ENCODE measurements around the gene ACAA1.
A peak's percentile ranks its signal among the peaks of the same experiment; 100 is the strongest.

ACAA1 gene

DNA sequence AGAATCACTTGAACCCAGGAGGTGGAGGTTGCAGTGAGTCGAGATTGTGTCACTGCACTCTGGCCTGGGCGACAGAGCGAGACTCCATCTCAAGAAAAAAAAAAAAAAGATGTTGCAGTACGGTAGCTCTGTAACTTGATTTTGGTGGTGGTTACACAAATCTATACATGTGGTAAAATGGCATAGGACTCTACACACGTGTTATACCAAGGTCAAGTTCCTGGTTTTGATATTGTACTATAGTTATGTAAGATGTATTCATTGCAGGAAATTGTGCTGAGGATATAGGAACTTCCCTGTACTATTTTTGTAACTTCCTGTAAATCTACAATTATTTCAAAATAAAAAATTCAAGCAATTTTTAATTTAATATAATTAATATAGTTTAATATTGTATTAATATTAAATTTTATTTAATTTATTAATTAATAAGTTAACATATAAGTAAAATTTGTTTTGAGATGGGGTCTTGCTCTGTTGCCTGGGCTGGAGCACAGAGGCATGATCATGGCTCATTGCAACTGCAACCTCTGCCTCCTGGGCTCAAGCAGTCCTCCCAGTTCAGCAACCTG, 11.5 kb upstream of the ACAA1 start:
- peaks cover 5% of the 10 kb centered on the region for H3K27me3 Mint-ChIP-seq
- no peak for DNase-seq
- H3K36me3 Mint-ChIP-seq: peaks cover 3% of the 10 kb centered on the region
- peak overlapping the region; percentile 43 for H3K27ac Mint-ChIP-seq
- H3K9me3 Mint-ChIP-seq: peaks cover 20% of the 10 kb centered on the region
- CTCF ChIA-PET: interaction anchor here (0.6 to 1.7 kb wide), 2 partner anchors 17 to 145 kb away, joined by 3 to 6 read pairs; partner anchors contain the start of gene OXSR1
- peaks cover 31% of the 10 kb centered on the region for H3K4me1 Mint-ChIP-seq
- no peak overlapping the region for H3K4me3 Mint-ChIP-seq

DNA sequence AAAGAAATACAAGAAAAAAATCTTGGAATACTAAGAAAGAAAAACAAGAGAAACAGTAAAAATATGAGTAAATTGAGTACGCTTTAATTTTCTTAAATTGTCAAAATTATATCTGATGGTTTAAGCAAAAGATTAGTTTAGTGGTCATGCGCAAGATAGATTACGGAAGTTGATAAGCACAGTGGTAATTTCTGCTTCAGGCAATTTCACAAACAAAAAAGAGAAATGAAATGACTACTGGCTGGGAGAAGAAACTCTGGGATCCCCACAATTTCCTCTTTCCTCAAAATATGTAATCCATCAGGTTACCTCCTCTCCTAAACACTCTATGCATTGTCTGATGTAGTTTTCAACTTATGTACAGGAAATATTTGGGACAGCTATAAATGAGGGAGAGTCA, 10.5 kb upstream of the ACAA1 start:
- H3K27me3 Mint-ChIP-seq: peaks cover 5% of the 10 kb centered on the region
- peaks cover 27% of the 10 kb centered on the region for H3K4me1 Mint-ChIP-seq
- no peak overlapping the region for H3K4me3 Mint-ChIP-seq
- H3K36me3 Mint-ChIP-seq: peaks cover 3% of the 10 kb centered on the region
- peaks cover 20% of the 10 kb centered on the region for H3K9me3 Mint-ChIP-seq
- H3K27ac Mint-ChIP-seq: no peak overlapping the region
- DNase-seq: no peak
- CTCF ChIA-PET: no interaction called here

DNA sequence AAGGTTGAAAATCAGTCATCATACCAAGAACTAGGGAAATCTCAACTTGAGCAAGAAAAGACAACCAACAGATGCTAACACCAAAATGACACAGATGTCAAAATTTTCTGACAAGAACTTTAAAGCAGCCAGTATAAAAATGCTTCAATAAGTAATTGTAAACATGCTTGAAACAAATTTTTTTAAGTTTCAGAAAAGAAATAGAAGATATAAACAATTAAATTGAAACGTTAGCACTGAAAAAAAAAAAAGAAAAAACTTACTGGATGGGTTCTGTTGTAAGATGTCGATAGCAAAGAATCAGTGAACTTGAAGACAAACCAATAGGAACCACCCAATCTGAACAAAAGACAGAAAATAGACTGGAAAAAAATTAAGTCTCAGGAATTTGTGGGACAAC, 9.6 kb upstream of the ACAA1 start:
- Mint-ChIP-seq H3K27ac (no peak overlapping the region), H3K36me3 (peaks cover 13% of the 10 kb centered on the region), H3K4me3 (no peak overlapping the region), H3K27me3 (peaks cover 5% of the 10 kb centered on the region), H3K4me1 (peaks cover 27% of the 10 kb centered on the region), H3K9me3 (peaks cover 20% of the 10 kb centered on the region)
- CTCF ChIA-PET: no interaction called here
- DNase-seq: no peak

DNA sequence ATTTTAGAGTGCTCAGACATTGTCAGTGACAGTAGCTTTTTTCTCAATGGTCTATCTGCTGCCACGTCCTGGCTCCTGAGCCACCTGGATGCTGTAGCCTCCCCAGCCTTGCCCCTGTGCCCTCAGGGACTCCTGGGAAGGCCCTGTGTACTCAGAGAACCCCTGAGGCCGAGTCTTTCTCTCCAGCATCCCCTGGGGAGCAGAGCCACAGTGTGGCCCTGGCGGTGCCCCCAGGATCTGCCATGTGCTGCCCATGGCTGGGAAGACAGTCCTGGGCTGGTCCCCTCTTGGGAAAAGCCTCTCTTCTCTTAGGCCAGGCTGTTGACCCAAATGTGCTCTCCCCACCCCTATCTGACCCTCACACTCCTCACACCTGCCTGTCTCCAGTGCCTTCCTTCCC, 6.6 kb upstream of the ACAA1 start:
- Mint-ChIP-seq H3K9me3 (peaks cover 18% of the 10 kb centered on the region), H3K4me3 (no peak overlapping the region), H3K4me1 (peaks cover 34% of the 10 kb centered on the region), H3K36me3 (peaks cover 29% of the 10 kb centered on the region), H3K27me3 (peaks cover 5% of the 10 kb centered on the region), H3K27ac (no peak overlapping the region)
- CTCF ChIA-PET: no interaction called here
- DNase-seq: no peak

GRCh38 chr3:38142959-38143358, 6.0 kb upstream of the ACAA1 start:
- DNase-seq: no peak
- Mint-ChIP-seq H3K4me3 (no peak overlapping the region), H3K4me1 (peaks cover 39% of the 10 kb centered on the region), H3K36me3 (peaks cover 29% of the 10 kb centered on the region), H3K9me3 (peaks cover 18% of the 10 kb centered on the region), H3K27ac (no peak overlapping the region), H3K27me3 (peaks cover 5% of the 10 kb centered on the region)
- CTCF ChIA-PET: interaction anchor here (1.0 to 1.2 kb wide), 2 partner anchors 22 to 203 kb away, joined by 3 read pairs; partner anchors contain the start of genes OXSR1 and XYLB

- H3K4me3 Mint-ChIP-seq: no peak overlapping the region
- CTCF ChIA-PET: interaction anchor here (0.6 to 1.5 kb wide), 2 partner anchors 14 to 21 kb away, joined by 3 to 9 read pairs; no protein-coding TSS in a partner anchor
- H3K27ac Mint-ChIP-seq: peak overlapping the region; percentile 16
- H3K9me3 Mint-ChIP-seq: peaks cover 11% of the 10 kb centered on the region
- no peak for DNase-seq
- peaks cover 44% of the 10 kb centered on the region for H3K4me1 Mint-ChIP-seq
- peaks cover 29% of the 10 kb centered on the region for H3K36me3 Mint-ChIP-seq
- H3K27me3 Mint-ChIP-seq: peaks cover 5% of the 10 kb centered on the region
These were observed 5.0 kb upstream of the ACAA1 start for GRCh38 chr3:38141952-38142273.

DNA sequence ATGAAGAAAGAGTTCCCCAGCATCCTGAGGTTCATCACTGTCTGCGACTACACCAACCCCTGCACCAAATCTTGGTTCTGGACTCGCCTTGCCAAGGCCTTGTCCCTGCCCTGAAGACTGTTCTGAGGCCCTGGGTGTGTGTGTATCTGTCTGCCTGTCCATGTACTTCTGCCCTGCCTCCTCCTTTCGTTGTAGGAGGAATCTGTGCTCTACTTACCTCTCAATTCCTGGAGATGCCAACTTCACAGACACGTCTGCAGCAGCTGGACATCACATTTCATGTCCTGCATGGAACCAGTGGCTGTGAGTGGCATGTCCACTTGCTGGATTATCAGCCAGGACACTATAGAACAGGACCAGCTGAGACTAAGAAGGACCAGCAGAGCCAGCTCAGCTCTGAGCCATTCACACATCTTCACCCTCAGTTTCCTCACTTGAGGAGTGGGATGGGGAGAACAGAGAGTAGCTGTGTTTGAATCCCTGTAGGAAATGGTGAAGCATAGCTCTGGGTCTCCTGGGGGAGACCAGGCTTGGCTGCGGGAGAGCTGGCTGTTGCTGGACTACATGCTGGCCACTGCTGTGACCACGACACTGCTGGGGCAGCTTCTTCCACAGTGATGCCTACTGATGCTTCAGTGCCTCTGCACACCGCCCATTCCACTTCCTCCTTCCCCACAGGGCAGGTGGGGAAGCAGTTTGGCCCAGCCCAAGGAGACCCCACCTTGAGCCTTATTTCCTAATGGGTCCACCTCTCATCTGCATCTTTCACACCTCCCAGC, 4.4 kb upstream of the ACAA1 start:
- H3K4me3 Mint-ChIP-seq: no peak overlapping the region
- peaks cover 44% of the 10 kb centered on the region for H3K4me1 Mint-ChIP-seq
- peaks cover 28% of the 10 kb centered on the region for H3K36me3 Mint-ChIP-seq

GRCh38 chr3:38140326-38141172, 3.6 kb upstream of the ACAA1 start:
- CTCF ChIA-PET: interaction anchor here (1.0 to 1.5 kb wide), 4 partner anchors 9 to 340 kb away, joined by 3 to 9 read pairs (median 4); partner anchors contain the start of gene OXSR1
- Mint-ChIP-seq H3K4me3 (peak overlapping the region; percentile 90), H3K27ac (no peak overlapping the region), H3K27me3 (peaks cover 5% of the 10 kb centered on the region), H3K36me3 (peaks cover 31% of the 10 kb centered on the region), H3K9me3 (peaks cover under 1% of the 10 kb centered on the region), H3K4me1 (peaks cover 51% of the 10 kb centered on the region)
- no peak for DNase-seq

More for the DNA sequence above, 4.4 kb upstream of the ACAA1 start:
- Mint-ChIP-seq H3K27me3 (peaks cover 5% of the 10 kb centered on the region), H3K9me3 (peaks cover 7% of the 10 kb centered on the region), H3K27ac (peak overlapping the region; percentile 16)
- CTCF ChIA-PET: interaction anchor here (1.2 to 1.5 kb wide), 2 partner anchors 22 to 339 kb away, joined by 3 to 9 read pairs; no protein-coding TSS in a partner anchor
- no peak for DNase-seq

- CTCF ChIA-PET: interaction anchor here (1.0 to 1.3 kb wide), 4 partner anchors 8 to 205 kb away, joined by 3 to 4 read pairs (median 4); partner anchors contain the start of gene OXSR1
- peak overlapping the region; percentile 90 for H3K4me3 Mint-ChIP-seq
- H3K36me3 Mint-ChIP-seq: peaks cover 37% of the 10 kb centered on the region
- peaks cover 5% of the 10 kb centered on the region for H3K27me3 Mint-ChIP-seq
- peaks cover 60% of the 10 kb centered on the region for H3K4me1 Mint-ChIP-seq
- peak overlapping the region; percentile 95 for H3K27ac Mint-ChIP-seq
- no peak for DNase-seq
- no peaks in the 10 kb centered on the region for H3K9me3 Mint-ChIP-seq
These were observed 2.7 kb upstream of the ACAA1 start for GRCh38 chr3:38139652-38140051.

GRCh38 chr3:38139191-38139590, 2.3 kb upstream of the ACAA1 start:
- Mint-ChIP-seq H3K4me3 (peak overlapping the region; percentile 90), H3K27ac (peak overlapping the region; percentile 95), H3K27me3 (peaks cover 5% of the 10 kb centered on the region), H3K36me3 (peaks cover 41% of the 10 kb centered on the region), H3K9me3 (no peaks in the 10 kb centered on the region), H3K4me1 (peaks cover 65% of the 10 kb centered on the region)
- CTCF ChIA-PET: interaction anchor here (1.0 to 1.3 kb wide), 3 partner anchors 8 to 205 kb away, joined by 3 to 4 read pairs (median 4); no protein-coding TSS in a partner anchor
- DNase-seq: no peak

DNA sequence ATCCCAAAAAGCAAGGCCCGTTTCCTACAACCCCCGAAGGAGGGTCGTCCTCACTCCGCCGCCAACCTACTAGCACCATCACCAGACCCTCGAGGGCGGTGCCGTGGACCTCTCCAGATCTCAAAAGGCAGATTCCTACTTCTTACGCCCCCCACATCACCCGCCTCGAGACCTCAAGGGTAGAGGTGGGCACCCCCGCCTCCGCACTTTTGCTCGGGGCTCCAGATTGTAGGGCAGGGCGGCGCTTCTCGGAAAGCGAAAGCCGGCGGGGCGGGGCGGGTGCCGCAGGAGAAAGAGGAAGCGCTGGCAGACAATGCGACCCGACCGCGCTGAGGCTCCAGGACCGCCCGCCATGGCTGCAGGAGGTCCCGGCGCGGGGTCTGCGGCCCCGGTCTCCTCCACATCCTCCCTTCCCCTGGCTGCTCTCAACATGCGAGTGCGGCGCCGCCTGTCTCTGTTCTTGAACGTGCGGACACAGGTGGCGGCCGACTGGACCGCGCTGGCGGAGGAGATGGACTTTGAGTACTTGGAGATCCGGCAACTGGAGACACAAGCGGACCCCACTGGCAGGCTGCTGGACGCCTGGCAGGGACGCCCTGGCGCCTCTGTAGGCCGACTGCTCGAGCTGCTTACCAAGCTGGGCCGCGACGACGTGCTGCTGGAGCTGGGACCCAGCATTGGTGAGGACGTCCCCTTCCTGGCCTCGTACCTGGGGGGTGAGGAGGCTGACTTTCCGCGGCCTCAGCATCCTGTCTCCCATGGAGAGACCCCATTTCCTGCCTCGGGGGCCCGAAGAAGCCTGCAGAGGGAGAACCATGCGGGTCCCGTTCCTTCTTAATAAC, 1.6 kb upstream of the ACAA1 start, which contains the start of gene MYD88:
Gene MYD88 (plus strand): TSS at position 313 of the 842 bp plus-strand sequence. CDS start 40 bp downstream, at position 353.
- H3K27me3 Mint-ChIP-seq: peaks cover 1% of the 10 kb centered on the region
- H3K4me1 Mint-ChIP-seq: peaks cover 71% of the 10 kb centered on the region
- CTCF ChIA-PET: interaction anchor here (1.0 to 1.2 kb wide), 2 partner anchors 25 to 206 kb away, joined by 4 read pairs; no protein-coding TSS in a partner anchor
- DNase-seq: peak; percentile 92
- H3K36me3 Mint-ChIP-seq: peaks cover 47% of the 10 kb centered on the region
- H3K27ac Mint-ChIP-seq: peak within 1 kb of the TSS; percentile 95
- no peaks in the 10 kb centered on the region for H3K9me3 Mint-ChIP-seq
- peak within 1 kb of the TSS; percentile 90 for H3K4me3 Mint-ChIP-seq

GRCh38 chr3:38137615-38138348, 855 bp upstream of the ACAA1 start:
- Mint-ChIP-seq H3K36me3 (peaks cover 47% of the 10 kb centered on the region), H3K9me3 (no peaks in the 10 kb centered on the region), H3K4me1 (peaks cover 76% of the 10 kb centered on the region), H3K27ac (peak overlapping the region; percentile 95), H3K27me3 (no peaks in the 10 kb centered on the region), H3K4me3 (peak overlapping the region; percentile 90)
- peak; percentile 46 for DNase-seq
- CTCF ChIA-PET: interaction anchor here (0.7 to 1.8 kb wide), 4 partner anchors 20 to 208 kb away, joined by 3 to 6 read pairs (median 4); partner anchors contain the start of gene XYLB

Data from activated naive CD4-positive, alpha-beta T cell treated with anti-CD3 and anti-CD28 coated beads, Interleukin-2, amount 10 ng/mL, durations not matched to agents 7 days and 5 days (primary cell).